GM18526 (cell line): ENCODE measurements around the gene GAK.

ENCODE experiments used
- POLR2A ChIP-seq: IDR thresholded peaks from 3 replicates; pipeline ENCODE4 v1.6.1; 2011; ENCODE audit not compliant: insufficient read length; ENCODE audit errors: extremely low read depth

Gene GAK

DNA sequence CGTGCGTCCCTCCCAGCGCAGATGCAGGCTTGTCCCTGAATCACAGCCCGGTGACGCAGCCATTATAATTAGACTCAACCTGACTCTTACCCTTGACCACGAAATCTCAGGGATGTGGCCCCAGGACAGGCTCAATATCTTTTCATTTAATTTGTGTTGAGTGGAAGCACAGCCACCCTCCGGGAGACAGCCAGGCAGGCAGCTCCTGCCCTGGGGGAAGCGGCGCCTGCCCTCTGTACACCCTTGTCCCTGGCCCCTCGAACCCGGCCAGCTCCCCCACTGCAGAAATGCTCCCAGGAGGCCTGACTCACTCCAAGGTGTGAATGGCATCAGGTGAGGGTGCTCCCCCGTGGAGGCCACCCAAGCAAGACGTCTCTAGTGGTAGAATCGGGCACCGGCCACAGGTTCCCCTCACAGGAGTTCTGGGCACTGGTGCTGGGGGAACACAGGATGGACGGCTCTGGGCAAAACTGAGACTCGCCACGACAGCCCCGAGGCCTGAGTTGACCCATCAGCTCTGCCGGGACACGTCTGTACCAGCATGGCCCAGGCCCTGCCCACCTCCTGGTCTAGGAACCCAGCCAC is 108.8 kb downstream of the GAK start:
- TF ChIP-seq POLR2A: no peak

- no peak for TF ChIP-seq POLR2A
Measured at GRCh38 chr4:822361-823175, 109.5 kb downstream of the GAK start.

GRCh38 chr4:821631-822030 is 110.5 kb downstream of the GAK start:
- TF ChIP-seq POLR2A: no peak

DNA sequence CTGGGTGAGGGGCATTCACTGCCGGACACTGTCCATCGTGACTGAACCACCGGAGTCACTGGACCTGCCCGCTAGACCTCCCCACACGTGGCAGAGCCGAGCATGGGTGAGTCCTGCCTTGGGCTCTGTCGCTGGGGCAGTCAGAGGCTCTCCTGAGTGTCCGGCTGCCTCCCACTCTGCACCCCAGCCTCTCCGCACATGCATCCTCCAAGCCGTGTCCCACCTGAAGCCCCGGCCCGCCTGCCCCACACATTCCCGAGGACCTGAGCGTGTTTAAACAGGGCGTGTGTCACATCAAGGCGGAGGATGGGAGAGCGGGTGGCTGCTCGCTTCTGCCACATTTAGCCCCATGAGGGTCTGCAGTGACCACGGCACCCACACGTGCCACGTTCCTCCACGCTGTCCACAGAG is 110.9 kb downstream of the GAK start:
- no peak for TF ChIP-seq POLR2A

- no peak for TF ChIP-seq POLR2A
Measured at GRCh38 chr4:820230-821172, 111.6 kb downstream of the GAK start.

DNA sequence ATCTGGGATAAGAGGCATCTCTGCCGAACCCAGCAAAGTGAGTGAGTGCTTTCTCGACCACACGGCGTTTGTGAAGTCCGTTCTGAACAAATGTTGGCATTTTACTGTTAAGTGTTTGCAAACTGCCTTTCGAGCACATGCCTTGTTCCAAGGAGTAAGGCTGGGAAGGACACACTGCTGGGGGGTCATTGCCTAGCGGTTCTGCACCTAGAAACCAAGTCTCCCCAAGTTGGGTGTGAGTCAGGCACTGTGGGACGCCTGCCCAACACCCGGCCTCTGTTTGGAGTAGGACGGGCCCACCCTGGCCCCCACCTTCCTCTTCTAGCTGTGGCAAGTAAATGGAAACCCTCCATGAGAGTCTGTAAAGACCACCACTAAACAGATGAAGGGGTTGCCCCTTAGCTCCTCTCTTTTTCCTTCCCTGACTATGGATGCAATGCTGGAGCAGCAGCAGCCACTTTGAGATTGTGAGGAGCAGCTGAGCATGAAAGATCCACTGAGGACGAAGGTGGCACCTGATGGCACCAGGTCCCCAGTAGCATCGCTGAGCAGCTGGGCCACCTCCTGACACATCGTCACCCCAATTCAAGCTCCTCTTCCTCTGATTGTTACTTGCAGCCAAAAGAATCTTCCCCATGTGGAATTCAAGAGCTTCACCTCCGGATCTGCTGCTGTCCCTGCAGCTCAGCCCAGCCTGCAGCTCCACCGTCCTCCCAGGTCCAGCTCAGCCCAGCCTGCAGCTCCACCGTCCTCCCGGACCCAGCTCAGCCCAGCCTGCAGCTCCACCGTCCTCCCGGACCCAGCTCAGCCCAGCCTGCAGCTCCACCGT is 112.5 kb downstream of the GAK start:
- TF ChIP-seq POLR2A: no peak

- no peak for TF ChIP-seq POLR2A
Measured at GRCh38 chr4:818106-818921, 113.8 kb downstream of the GAK start.

GRCh38 chr4:815464-816146 is 116.5 kb downstream of the GAK start:
- TF ChIP-seq POLR2A: no peak

- TF ChIP-seq POLR2A: no peak
Measured at GRCh38 chr4:814312-814850, 117.7 kb downstream of the GAK start.

GRCh38 chr4:813900-814299 is 118.2 kb downstream of the GAK start:
- TF ChIP-seq POLR2A: no peak

GRCh38 chr4:808860-809570 is 123.1 kb downstream of the GAK start:
- no peak for TF ChIP-seq POLR2A

GRCh38 chr4:807792-808191 is 124.3 kb downstream of the GAK start:
- no peak for TF ChIP-seq POLR2A

DNA sequence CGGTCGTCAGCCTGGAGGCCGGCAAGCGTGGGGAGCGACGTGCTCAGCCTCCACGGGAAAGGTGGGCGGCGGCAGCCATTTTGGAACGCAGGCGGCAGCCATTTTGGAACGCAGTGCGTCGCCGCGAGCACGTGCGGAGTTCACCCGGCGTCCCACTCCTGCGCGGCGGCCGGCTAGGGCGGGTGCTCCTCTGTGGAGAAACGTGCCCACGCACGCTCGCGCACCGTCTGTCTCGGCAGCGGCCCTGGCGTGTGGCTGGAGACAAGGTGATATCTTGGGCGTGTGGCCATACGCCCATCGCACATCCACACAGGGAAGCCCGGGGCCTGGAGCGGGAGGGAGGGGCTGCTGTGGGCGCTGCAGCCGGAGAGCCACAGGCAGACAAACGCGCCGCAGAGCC is 127.3 kb downstream of the GAK start:
- TF ChIP-seq POLR2A: no peak
